Suprapubic skin (tissue), 4 donors: ENCODE data around the gene VPS52. TPM values are rescaled to one million over a fixed set of nuclear protein-coding genes. Genes with fewer than 3 reads are reported as not detected.
A peak's percentile ranks its signal among the peaks of the same experiment; 100 is the strongest.

Source experiments
- DNase-seq, 2 donors: peaks; one replicate each; pipeline ENCODE4 v3.0.0-alpha.2; 2019; ENCODE audit warnings: low spot score in 2 of 2
- H3K27ac ChIP-seq: fragments of 200-600 bp; sonication (generic); one replicate; pipeline ENCODE4 v1.5.1; 2019
- H3K27me3 ChIP-seq: fragments of 200-600 bp; sonication (generic); one replicate; pipeline ENCODE4 v1.5.1; 2019
- H3K36me3 ChIP-seq: fragments of 200-600 bp; sonication (generic); one replicate; pipeline ENCODE4 v1.5.1; 2019
- H3K4me1 ChIP-seq: fragments of 200-600 bp; sonication (generic); one replicate; pipeline ENCODE4 v1.5.1; 2019
- H3K4me3 ChIP-seq: fragments of 200-600 bp; sonication (generic); one replicate; pipeline ENCODE4 v1.5.1; 2019; ENCODE audit warnings: mild to moderate bottlenecking
- H3K9me3 ChIP-seq: fragments of 200-600 bp; sonication (generic); one replicate; pipeline ENCODE4 v1.5.1; 2019
- EP300 ChIP-seq: sonication (generic); formaldehyde crosslinking; IDR thresholded peaks from one replicate; pipeline ENCODE4 v1.6.1; 2017; ENCODE audit warnings: antibody characterized with exemption
- POLR2A ChIP-seq, 2 donors: fragments of 450-650 bp; IDR thresholded peaks; one replicate each; pipeline ENCODE4 v1.6.1; 2017; ENCODE audit warnings: antibody characterized with exemption in 2 of 2, mild to moderate bottlenecking in 2 of 2, moderate library complexity in 2 of 2
- POLR2AphosphoS5 ChIP-seq, 3 donors: sonication (generic); formaldehyde crosslinking; IDR thresholded peaks; one replicate each; pipeline ENCODE4 v1.6.1; 2017; ENCODE audit warnings: antibody characterized with exemption in 3 of 3
- WGBS: methylation state at CpG from one replicate; pipeline ENCODE4 v1.1.5; 2018; 5-methylcytosine and 5-hydroxymethylcytosine counted together
- total RNA-seq, 4 donors: library from RNA; depleted of rRNA; stranded (reverse); fragments of >200 nt; gene quantifications; one replicate each; pipeline ENCODE4 v1.1.0, GENCODE V29; 2016
- TF ChIP-seq, protein P1 (sequence below), 2 donors: fragments of 200-600 bp in 1 of 2; fragments of 450-650 bp in 1 of 2; sonication (generic) in 1 of 2; IDR thresholded peaks; one replicate each; pipeline ENCODE4 v1.5.1; 2016 to 2019; ENCODE audit warnings: antibody characterized with exemption in 2 of 2, mild to moderate bottlenecking in 1 of 2, moderate library complexity in 1 of 2

VPS52 gene
- total RNA-seq, 4 donors from 2014 or later = 44.4 to 75.1 (median 59.0) TPM

DNA sequence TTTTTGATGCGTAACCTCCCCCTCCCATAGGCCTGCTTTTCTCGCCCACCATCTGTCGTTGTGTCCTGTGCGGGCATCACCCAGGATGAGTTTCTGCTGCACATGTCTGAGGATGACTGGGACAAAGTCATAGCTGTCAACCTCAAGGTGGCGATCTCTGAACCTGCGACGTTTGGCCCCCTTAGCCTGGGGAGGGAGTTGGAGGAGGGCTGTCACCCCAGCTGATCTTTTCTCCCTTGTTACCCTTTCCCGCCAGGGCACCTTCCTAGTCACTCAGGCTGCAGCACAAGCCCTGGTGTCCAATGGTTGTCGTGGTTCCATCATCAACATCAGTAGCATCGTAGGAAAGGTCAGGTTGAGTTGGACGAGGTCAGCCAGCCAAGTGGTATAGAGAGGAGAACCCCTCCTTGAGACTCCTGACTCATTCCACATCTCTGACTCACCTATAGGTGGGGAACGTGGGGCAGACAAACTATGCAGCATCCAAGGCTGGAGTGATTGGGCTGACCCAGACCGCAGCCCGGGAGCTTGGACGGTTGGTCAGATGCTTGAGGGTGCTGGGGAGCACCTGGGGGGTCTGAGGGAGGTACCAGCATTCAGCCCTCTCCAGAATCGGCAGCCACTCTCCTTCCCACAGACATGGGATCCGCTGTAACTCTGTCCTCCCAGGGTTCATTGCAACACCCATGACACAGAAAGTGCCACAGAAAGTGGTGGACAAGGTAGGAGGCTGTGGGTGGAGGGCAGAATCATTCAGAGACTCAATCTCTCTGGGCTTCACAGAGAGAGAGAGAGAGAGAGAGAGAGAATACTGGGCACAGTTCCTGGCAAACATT is 66.3 kb downstream of the VPS52 start:
- DNase-seq = peak in 1 of 2 donors; percentile 64
- no peaks in the 10 kb centered on the region for H3K27me3 ChIP-seq
- peaks cover 22% of the 10 kb centered on the region for H3K36me3 ChIP-seq
- H3K4me3 ChIP-seq = peak overlapping the region; percentile 81
- WGBS = 45% methylated on average over 16 of the region's 17 CpGs
- H3K9me3 ChIP-seq = no peaks in the 10 kb centered on the region
- H3K27ac ChIP-seq = no peak overlapping the region
- TF ChIP-seq EP300 = no peak
- TF ChIP-seq, protein P1, sequence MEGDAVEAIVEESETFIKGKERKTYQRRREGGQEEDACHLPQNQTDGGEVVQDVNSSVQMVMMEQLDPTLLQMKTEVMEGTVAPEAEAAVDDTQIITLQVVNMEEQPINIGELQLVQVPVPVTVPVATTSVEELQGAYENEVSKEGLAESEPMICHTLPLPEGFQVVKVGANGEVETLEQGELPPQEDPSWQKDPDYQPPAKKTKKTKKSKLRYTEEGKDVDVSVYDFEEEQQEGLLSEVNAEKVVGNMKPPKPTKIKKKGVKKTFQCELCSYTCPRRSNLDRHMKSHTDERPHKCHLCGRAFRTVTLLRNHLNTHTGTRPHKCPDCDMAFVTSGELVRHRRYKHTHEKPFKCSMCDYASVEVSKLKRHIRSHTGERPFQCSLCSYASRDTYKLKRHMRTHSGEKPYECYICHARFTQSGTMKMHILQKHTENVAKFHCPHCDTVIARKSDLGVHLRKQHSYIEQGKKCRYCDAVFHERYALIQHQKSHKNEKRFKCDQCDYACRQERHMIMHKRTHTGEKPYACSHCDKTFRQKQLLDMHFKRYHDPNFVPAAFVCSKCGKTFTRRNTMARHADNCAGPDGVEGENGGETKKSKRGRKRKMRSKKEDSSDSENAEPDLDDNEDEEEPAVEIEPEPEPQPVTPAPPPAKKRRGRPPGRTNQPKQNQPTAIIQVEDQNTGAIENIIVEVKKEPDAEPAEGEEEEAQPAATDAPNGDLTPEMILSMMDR (IDR thresholded peaks at IDR 0.05) = no peak
- TF ChIP-seq POLR2A (IDR thresholded peaks at IDR 0.05) = no peak
- TF ChIP-seq POLR2AphosphoS5 (IDR thresholded peaks at IDR 0.05) = no peak
- peaks cover 55% of the 10 kb centered on the region for H3K4me1 ChIP-seq

DNA sequence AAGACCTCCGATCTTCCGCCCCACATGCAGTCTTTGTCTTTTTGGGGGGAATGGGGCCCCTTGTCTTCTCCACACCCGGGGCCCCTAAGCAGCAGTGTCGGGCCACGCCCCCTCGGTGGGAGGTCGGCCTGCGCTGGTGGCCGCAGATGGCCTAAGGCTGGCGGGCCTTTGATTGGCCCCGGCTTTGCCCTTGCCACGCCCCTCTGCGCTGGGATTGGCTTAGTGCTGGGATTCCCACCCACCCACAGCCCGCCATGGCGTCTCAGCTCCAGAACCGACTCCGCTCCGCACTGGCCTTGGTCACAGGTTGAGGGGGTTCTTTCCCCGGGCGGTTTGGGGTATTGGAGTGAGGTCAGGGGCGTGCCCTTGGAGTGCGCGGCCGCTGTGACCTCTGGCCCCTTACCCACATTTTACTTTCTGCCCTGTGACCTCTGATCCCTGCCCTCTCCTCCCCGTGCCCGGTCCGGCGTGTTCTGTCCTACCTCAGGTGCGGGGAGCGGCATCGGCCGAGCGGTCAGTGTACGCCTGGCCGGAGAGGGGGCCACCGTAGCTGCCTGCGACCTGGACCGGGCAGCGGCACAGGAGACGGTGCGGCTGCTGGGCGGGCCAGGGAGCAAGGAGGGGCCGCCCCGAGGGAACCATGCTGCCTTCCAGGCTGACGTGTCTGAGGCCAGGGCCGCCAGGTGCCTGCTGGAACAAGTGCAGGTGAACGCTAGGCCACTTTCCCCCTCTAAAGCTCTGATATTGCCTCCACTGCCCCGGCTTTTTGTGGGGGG is 67.1 kb downstream of the VPS52 start, which contains the start of gene HSD17B8:
Gene HSD17B8 (plus strand): TSS at position 241 of the 776 bp plus-strand sequence. CDS start 14 bp downstream, at position 255.
- peak in 1 of 2 donors; percentile 15 for TF ChIP-seq POLR2A (IDR thresholded peaks at IDR 0.05)
- no peak for TF ChIP-seq EP300
- Histone ChIP-seq H3K27ac (peak within 1 kb of the TSS; percentile 86), H3K9me3 (no peaks in the 10 kb centered on the region), H3K4me3 (peak within 1 kb of the TSS; percentile 81), H3K27me3 (no peaks in the 10 kb centered on the region), H3K4me1 (peaks cover 59% of the 10 kb centered on the region), H3K36me3 (peaks cover 20% of the 10 kb centered on the region)
- WGBS = 1% methylated on average over 36 of the region's 48 CpGs
- peak; percentile 96 to 97 for DNase-seq

DNA sequence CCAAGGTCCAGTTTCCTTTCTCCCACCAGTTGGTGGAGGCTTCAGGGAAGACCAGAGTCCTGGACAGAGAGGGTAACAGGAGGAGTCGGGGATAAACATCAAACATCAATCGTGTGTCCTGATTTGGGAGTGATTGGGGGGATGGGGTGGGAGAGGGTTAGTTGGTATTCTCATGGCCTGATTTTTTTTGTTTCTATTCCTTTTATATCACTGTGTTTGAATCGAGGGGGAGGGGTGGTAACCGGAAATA is 67.6 kb downstream of the VPS52 start:
- Histone ChIP-seq H3K36me3 (peaks cover 20% of the 10 kb centered on the region), H3K9me3 (no peaks in the 10 kb centered on the region), H3K4me1 (peaks cover 63% of the 10 kb centered on the region), H3K27ac (no peak overlapping the region), H3K4me3 (peak overlapping the region; percentile 81), H3K27me3 (no peaks in the 10 kb centered on the region)
- no peak for TF ChIP-seq EP300
- no peak for TF ChIP-seq POLR2A (IDR thresholded peaks at IDR 0.05)
- TF ChIP-seq, protein P1 (IDR thresholded peaks at IDR 0.05) = no peak
- TF ChIP-seq POLR2AphosphoS5 (IDR thresholded peaks at IDR 0.05) = no peak
- 11% methylated on average over 4 of the region's 4 CpGs for WGBS
- no peak for DNase-seq

DNA sequence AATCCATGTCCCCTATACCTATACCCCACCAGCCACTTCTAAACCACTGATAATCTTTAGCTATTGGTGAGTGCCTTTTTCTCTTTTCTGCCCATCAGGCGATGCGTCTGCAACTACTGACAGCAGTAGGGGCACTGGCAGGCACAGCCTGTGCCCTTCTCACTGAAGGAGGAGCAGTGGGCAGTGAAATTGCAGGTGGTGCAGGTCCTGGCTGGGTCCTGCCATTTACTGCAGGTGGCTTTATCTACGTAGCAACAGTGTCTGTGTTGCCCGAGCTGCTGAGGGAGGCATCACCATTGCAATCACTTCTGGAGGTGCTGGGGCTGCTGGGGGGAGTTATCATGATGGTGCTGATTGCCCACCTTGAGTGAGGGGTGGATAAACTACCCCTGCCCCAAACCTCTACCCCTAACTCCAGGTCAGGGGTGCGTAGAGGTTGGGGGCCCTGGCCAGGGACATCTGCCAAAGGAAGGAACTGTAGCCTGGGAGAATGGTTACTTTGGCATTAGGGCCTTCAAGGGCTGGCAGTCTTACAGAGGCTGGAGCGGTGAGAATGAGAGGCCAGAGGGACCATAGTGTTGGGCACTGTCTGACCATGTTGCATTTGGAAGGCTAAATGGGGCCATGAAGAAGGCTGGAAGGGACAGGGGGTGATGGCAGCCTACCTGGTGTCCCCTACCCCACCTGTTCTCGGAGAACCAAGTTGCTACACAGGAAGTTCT is 68.1 kb downstream of the VPS52 start:
- WGBS = 86% methylated on average over 7 of the region's 7 CpGs
- Histone ChIP-seq H3K27ac (no peak overlapping the region), H3K4me3 (no peak overlapping the region), H3K36me3 (peaks cover 20% of the 10 kb centered on the region), H3K4me1 (peaks cover 62% of the 10 kb centered on the region), H3K27me3 (no peaks in the 10 kb centered on the region), H3K9me3 (no peaks in the 10 kb centered on the region)
- peak in 1 of 2 donors; percentile 56 for DNase-seq
- no peak for TF ChIP-seq POLR2AphosphoS5 (IDR thresholded peaks at IDR 0.05)
- TF ChIP-seq, protein P1 (IDR thresholded peaks at IDR 0.05) = no peak
- no peak for TF ChIP-seq POLR2A (IDR thresholded peaks at IDR 0.05)
- TF ChIP-seq EP300 = no peak

DNA sequence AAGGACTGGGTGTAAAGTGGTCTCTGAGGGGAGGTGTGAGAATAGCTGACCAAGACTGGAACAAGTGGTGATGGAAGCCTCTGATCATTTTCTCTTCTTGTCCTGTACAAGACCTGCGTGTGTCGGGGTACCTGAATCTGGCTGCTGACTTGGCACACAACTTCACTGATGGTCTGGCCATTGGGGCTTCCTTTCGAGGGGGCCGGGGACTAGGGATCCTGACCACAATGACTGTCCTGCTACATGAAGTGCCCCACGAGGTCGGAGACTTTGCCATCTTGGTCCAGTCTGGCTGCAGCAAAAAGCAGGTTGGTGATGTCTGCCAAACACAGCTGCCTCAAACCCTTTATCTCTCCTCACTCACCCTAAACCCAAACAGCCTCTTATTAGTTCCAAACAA is 68.9 kb downstream of the VPS52 start:
- H3K4me1 ChIP-seq = peaks cover 69% of the 10 kb centered on the region
- H3K36me3 ChIP-seq = peaks cover 20% of the 10 kb centered on the region
- H3K9me3 ChIP-seq = no peaks in the 10 kb centered on the region
- WGBS = 93% methylated on average over 6 of the region's 6 CpGs
- peak in 1 of 2 donors; percentile 24 for DNase-seq
- no peak overlapping the region for H3K27ac ChIP-seq
- H3K27me3 ChIP-seq = no peaks in the 10 kb centered on the region
- TF ChIP-seq POLR2AphosphoS5 (IDR thresholded peaks at IDR 0.05) = no peak
- TF ChIP-seq POLR2A (IDR thresholded peaks at IDR 0.05) = no peak
- TF ChIP-seq, protein P1 (IDR thresholded peaks at IDR 0.05) = no peak
- TF ChIP-seq EP300 = no peak
- H3K4me3 ChIP-seq = no peak overlapping the region
